ENCODE measurements around the gene PTPRD.

The PTPRD gene

GRCh38 chr9:8301296-8301695 is 2311.5 kb downstream of the PTPRD start:
- Histone ChIP-seq H3K9ac (ENCODE audit: low read depth, low read length, poor library complexity, severe bottlenecking) (no peak overlapping the region), H3K36me3 (ENCODE audit: insufficient read depth, low read length) (no peaks in the 10 kb centered on the region), H3K4me2 (ENCODE audit: low read depth, low read length, poor library complexity, severe bottlenecking) (no peak overlapping the region), H3K4me1 (ENCODE audit: insufficient read depth, low read length, poor library complexity, severe bottlenecking) (no peaks in the 10 kb centered on the region), H3K9me2 (replicated peaks; ENCODE audit: low read depth, low read length) (no peaks in the 10 kb centered on the region), H4K20me1 (ENCODE audit: insufficient read depth, low read length, poor library complexity, severe bottlenecking) (no peaks in the 10 kb centered on the region), H3K4me3 (ENCODE audit: low read length, poor library complexity, severe bottlenecking) (no peak overlapping the region), H2AFZ (ENCODE audit: low read length) (no peak overlapping the region), H3K79me2 (ENCODE audit: insufficient read depth, low read length) (no peaks in the 10 kb centered on the region), H3K27me3 (ENCODE audit: insufficient read depth, low read length, poor library complexity, severe bottlenecking) (no peaks in the 10 kb centered on the region), H3K9me3 (ENCODE audit: insufficient read depth, low read depth, low read length) (peaks cover 4% of the 10 kb centered on the region), H3F3A (ENCODE audit: low read depth) (no peaks in the 10 kb centered on the region)
- TF ChIP-seq EZH2phosphoT487 (IDR thresholded peaks at IDR 0.05; ENCODE audit: borderline replicate concordance): no peak
- no peak for TF ChIP-seq CTCF (conservative IDR thresholded peaks at IDR 0.05; ENCODE audit: low read length)

- Histone ChIP-seq H3K79me2 (ENCODE audit: insufficient read depth, low read length) (no peaks in the 10 kb centered on the region), H3K9me2 (replicated peaks; ENCODE audit: low read depth, low read length) (no peaks in the 10 kb centered on the region), H3K36me3 (ENCODE audit: insufficient read depth, low read length) (no peaks in the 10 kb centered on the region), H4K20me1 (ENCODE audit: insufficient read depth, low read length, poor library complexity, severe bottlenecking) (no peaks in the 10 kb centered on the region), H3K9ac (ENCODE audit: low read depth, low read length, poor library complexity, severe bottlenecking) (no peak overlapping the region), H3K27me3 (ENCODE audit: insufficient read depth, low read length, poor library complexity, severe bottlenecking) (no peaks in the 10 kb centered on the region), H3K4me3 (ENCODE audit: low read length, poor library complexity, severe bottlenecking) (no peak overlapping the region), H3K4me1 (ENCODE audit: insufficient read depth, low read length, poor library complexity, severe bottlenecking) (no peaks in the 10 kb centered on the region), H3K9me3 (ENCODE audit: insufficient read depth, low read depth, low read length) (no peaks in the 10 kb centered on the region), H2AFZ (ENCODE audit: low read length) (no peak overlapping the region), H3F3A (ENCODE audit: low read depth) (no peaks in the 10 kb centered on the region), H3K4me2 (ENCODE audit: low read depth, low read length, poor library complexity, severe bottlenecking) (no peak overlapping the region)
- TF ChIP-seq EZH2phosphoT487 (IDR thresholded peaks at IDR 0.05; ENCODE audit: borderline replicate concordance) (no peak), CTCF (conservative IDR thresholded peaks at IDR 0.05; ENCODE audit: low read length) (no peak)
Observed at GRCh38 chr9:8297047-8297446, 2315.8 kb downstream of the PTPRD start.

- Histone ChIP-seq H3K4me1 (ENCODE audit: insufficient read depth, low read length, poor library complexity, severe bottlenecking) (no peaks in the 10 kb centered on the region), H3K79me2 (ENCODE audit: insufficient read depth, low read length) (no peaks in the 10 kb centered on the region), H3K9me2 (replicated peaks; ENCODE audit: low read depth, low read length) (no peaks in the 10 kb centered on the region), H3K4me2 (ENCODE audit: low read depth, low read length, poor library complexity, severe bottlenecking) (no peak overlapping the region), H3K4me3 (ENCODE audit: low read length, poor library complexity, severe bottlenecking) (no peak overlapping the region), H4K20me1 (ENCODE audit: insufficient read depth, low read length, poor library complexity, severe bottlenecking) (no peaks in the 10 kb centered on the region), H3K27me3 (ENCODE audit: insufficient read depth, low read length, poor library complexity, severe bottlenecking) (no peaks in the 10 kb centered on the region), H2AFZ (ENCODE audit: low read length) (no peak overlapping the region), H3K36me3 (ENCODE audit: insufficient read depth, low read length) (no peaks in the 10 kb centered on the region), H3K9me3 (ENCODE audit: insufficient read depth, low read depth, low read length) (no peaks in the 10 kb centered on the region), H3F3A (ENCODE audit: low read depth) (no peaks in the 10 kb centered on the region), H3K9ac (ENCODE audit: low read depth, low read length, poor library complexity, severe bottlenecking) (no peak overlapping the region)
- TF ChIP-seq EZH2phosphoT487 (IDR thresholded peaks at IDR 0.05; ENCODE audit: borderline replicate concordance) (no peak), CTCF (conservative IDR thresholded peaks at IDR 0.05; ENCODE audit: low read length) (no peak)
Observed at GRCh38 chr9:8292657-8293056, 2320.1 kb downstream of the PTPRD start.

Measured in Loucy (cell line).